CD4-positive, CD25-positive, alpha-beta regulatory T cell (primary cell): ENCODE results near the gene PC. TPM values are rescaled to one million over a fixed set of nuclear protein-coding genes. Genes with fewer than 3 reads are reported as not detected.

ENCODE experiments used
- ATAC-seq, 2 donors: fragments of 150-1000 bp; cut with Tn5 transposase; one replicate each; pipeline ENCODE4 v1.10.0; 2021; ENCODE audit warnings: low read depth in 2 of 2, moderate number of reproducible peaks in 2 of 2, moderate library complexity in 1 of 2
- DNase-seq, 3 donors: peaks; one replicate each; pipeline versions ENCODE4 v3.0.0 to v3.0.0-alpha.2; 2012 to 2022; ENCODE audit warnings: mixed read lengths in 1 of 3
- H3K27ac ChIP-seq: one replicate; pipeline ENCODE4 v1.7.0; 2013; ENCODE audit warnings: mild to moderate bottlenecking, low read length; ENCODE audit not compliant: insufficient read depth, poor library complexity, severe bottlenecking
- H3K27me3 ChIP-seq: one replicate; pipeline ENCODE4 v1.7.0; 2013; ENCODE audit warnings: low read length; ENCODE audit not compliant: control insufficient read depth, insufficient read depth
- H3K36me3 ChIP-seq: one replicate; pipeline ENCODE4 v1.7.0; 2013; ENCODE audit warnings: mild to moderate bottlenecking, low read length, moderate library complexity; ENCODE audit not compliant: control insufficient read depth, insufficient read depth
- H3K4me1 ChIP-seq: 2 replicates; pipeline ENCODE4 v1.7.0; 2013; ENCODE audit warnings: mild to moderate bottlenecking, low read length; ENCODE audit not compliant: insufficient read depth, control insufficient read depth, poor library complexity, severe bottlenecking
- H3K4me3 ChIP-seq: one replicate; pipeline ENCODE4 v1.7.0; 2013; ENCODE audit warnings: low read depth, mild to moderate bottlenecking, low read length, moderate library complexity
- H3K9me3 ChIP-seq, 2 experiments: 1 replicate in 1 of 2; 2 replicates in 1 of 2; pipeline ENCODE4 v1.7.0; 2013; ENCODE audit warnings: low read length in 2 of 2, mild to moderate bottlenecking in 1 of 2, moderate library complexity in 1 of 2; ENCODE audit not compliant: control insufficient read depth in 2 of 2
- H3K27ac Mint-ChIP-seq, 3 donors: one replicate each; pipeline ENCODE4 v1.8.0; 2020 to 2022; ENCODE audit warnings: mild to moderate bottlenecking in 3 of 3, mixed read lengths in 3 of 3, moderate library complexity in 2 of 3
- H3K27me3 Mint-ChIP-seq: one replicate; pipeline ENCODE4 v1.8.0; 2022; ENCODE audit warnings: mild to moderate bottlenecking, mixed read lengths
- H3K36me3 Mint-ChIP-seq: one replicate; pipeline ENCODE4 v1.8.0; 2020; ENCODE audit warnings: mixed read lengths
- H3K4me1 Mint-ChIP-seq, 4 donors: one replicate each; pipeline ENCODE4 v1.8.0; 2020 to 2022; ENCODE audit warnings: mixed read lengths in 4 of 4, mild to moderate bottlenecking in 1 of 4
- H3K4me3 Mint-ChIP-seq, 4 donors: one replicate each; pipeline ENCODE4 v1.8.0; 2020 to 2022; ENCODE audit warnings: mild to moderate bottlenecking in 4 of 4, mixed read lengths in 4 of 4, moderate library complexity in 3 of 4
- H3K9me3 Mint-ChIP-seq, 7 donors: one replicate each; pipeline ENCODE4 v1.8.0; 2020 to 2022; ENCODE audit warnings: mixed read lengths in 7 of 7, mild to moderate bottlenecking in 3 of 7, moderate library complexity in 2 of 7
- polyA plus RNA-seq, 4 donors: library from polyadenylated mRNA; unstranded; fragments of 300-500 nt; fragmentation: Illumina TruSeq; gene quantifications; one replicate each; pipeline ENCODE4 v1.2.3, GENCODE V29; 2021
- total RNA-seq: library from RNA; stranded (reverse); gene quantifications from one replicate; pipeline ENCODE4 v1.2.3, GENCODE V29; 2022

Gene PC
- total and polyA plus RNA-seq, 5 donors from 2014 or later, result 2.0 to 7.4 (median 4.6) TPM

DNA sequence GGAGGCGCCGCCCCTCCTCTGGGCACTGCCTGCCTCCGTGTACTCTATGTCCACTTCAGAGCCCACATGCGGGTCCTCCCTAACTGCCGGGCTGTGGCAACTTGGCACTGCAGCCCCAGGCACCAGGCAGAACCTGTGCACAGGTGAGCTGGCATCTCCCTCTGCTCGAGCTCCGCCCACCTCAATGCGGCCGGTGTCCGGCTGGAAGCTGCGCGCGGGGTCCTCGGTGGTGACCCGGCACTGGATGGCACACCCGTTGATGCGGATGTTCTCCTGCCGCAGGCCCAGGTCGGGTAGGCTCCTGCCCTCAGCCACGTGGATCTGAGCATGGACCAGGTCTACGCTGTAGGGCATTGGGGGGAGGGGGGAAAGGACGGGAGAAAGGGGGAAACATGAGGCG lies 92.2 kb downstream of the PC start:
- no peaks in the 10 kb centered on the region for H3K9me3 Mint-ChIP-seq
- Histone ChIP-seq H3K4me1 (peaks cover 7% of the 10 kb centered on the region), H3K27me3 (no peaks in the 10 kb centered on the region), H3K27ac (no peak overlapping the region), H3K36me3 (no peaks in the 10 kb centered on the region), H3K9me3 (no peaks in the 10 kb centered on the region), H3K4me3 (no peak overlapping the region)
- ATAC-seq (no peak), DNase-seq (no peak)
- H3K27me3 Mint-ChIP-seq, result no peaks in the 10 kb centered on the region
- no peaks in the 10 kb centered on the region for H3K36me3 Mint-ChIP-seq
- H3K4me1 Mint-ChIP-seq, result peaks cover 0 to 13% (median 6%) of the 10 kb centered on the region in 4 donors
- no peak overlapping the region for H3K4me3 Mint-ChIP-seq
- no peak overlapping the region for H3K27ac Mint-ChIP-seq

DNA sequence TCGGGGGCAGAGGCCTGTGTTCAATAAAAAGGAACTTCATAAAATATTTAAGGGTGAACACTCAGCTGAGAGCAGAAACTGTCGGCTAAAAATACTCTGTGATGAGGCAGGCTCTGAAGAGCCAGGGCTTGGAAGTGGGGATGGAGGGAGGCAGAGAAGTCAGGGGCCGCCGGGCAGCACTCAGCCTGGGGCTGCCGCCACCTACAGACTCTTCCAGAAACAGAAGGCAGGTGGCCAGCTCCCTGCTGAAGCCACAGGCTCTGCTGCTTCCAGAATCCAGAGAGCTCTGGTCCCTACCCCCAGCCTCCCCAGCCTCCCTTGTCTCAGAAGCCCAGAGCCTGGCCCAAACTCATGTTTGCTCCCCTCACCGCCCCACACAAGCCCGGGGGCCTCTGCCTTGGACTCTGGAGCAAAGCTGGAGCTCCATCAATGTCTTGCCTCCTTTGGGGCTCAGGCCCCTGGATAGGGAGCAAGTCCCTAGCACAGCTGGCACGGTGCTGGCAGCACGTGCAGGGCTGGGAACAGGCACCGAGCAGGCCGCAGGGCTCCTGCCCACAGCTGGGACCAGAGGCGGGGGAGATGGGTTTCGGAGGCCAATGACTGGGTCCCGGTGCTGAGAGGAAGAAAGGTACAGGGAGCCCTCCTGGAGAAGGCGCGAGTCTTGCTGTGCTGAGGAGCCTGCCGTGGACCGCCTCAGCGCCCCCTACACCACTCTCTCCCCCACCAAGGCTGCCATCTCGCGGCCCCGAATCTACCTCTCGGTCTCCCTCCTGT lies 93.1 kb downstream of the PC start:
- no peak overlapping the region for H3K4me3 ChIP-seq
- no peak for ATAC-seq
- H3K27me3 ChIP-seq, result no peaks in the 10 kb centered on the region
- no peaks in the 10 kb centered on the region for H3K9me3 ChIP-seq
- Mint-ChIP-seq H3K36me3 (no peaks in the 10 kb centered on the region), H3K27ac (no peak overlapping the region), H3K4me1 (peaks cover 0 to 13% (median 6%) of the 10 kb centered on the region in 4 donors), H3K27me3 (no peaks in the 10 kb centered on the region), H3K9me3 (no peaks in the 10 kb centered on the region), H3K4me3 (no peak overlapping the region)
- no peaks in the 10 kb centered on the region for H3K36me3 ChIP-seq
- DNase-seq, result no peak
- no peak overlapping the region for H3K27ac ChIP-seq
- peaks cover 7% of the 10 kb centered on the region for H3K4me1 ChIP-seq

DNA sequence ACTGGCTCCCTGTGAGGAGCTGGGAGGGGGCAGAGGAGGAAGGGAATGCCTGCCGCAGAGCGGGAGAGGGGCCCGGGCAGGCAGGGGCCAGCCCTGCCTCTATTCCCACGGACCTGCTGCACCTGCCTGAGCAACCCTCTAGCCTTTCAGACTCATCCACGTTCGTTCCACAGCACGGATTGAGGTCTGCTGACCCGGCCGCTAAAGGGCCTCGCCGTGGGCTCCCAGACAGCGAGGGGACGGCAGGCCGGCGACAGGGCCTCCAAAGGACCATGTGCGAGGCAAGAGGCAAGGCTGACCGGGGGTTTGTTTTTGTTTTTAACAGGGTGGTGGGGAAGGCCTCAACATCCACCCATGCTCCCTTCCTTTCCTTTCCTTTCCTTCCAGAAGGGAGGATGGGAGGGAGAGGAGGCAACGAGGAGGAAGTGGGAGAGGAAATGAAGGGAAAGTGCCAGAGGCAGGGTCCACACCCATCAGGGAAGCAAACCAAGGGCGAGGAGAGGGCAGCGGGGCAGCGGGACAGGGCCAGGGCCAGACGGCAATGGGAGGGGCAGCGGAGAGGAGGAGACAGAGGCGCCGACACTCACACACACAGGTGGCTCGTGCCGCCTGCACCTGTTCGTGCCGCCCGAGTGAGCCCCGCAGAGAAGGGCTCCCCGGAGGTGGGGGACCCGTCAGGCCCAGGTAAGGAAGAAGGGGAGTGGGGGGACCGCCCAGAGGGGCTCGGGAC lies 93.8 kb downstream of the PC start:
- ATAC-seq, result no peak
- Mint-ChIP-seq H3K9me3 (no peaks in the 10 kb centered on the region), H3K4me3 (no peak overlapping the region), H3K27ac (no peak overlapping the region), H3K4me1 (peaks cover 0 to 11% (median 6%) of the 10 kb centered on the region in 4 donors), H3K36me3 (no peaks in the 10 kb centered on the region), H3K27me3 (no peaks in the 10 kb centered on the region)
- Histone ChIP-seq H3K27ac (no peak overlapping the region), H3K9me3 (no peaks in the 10 kb centered on the region), H3K36me3 (no peaks in the 10 kb centered on the region), H3K27me3 (no peaks in the 10 kb centered on the region), H3K4me3 (no peak overlapping the region), H3K4me1 (peaks cover 7% of the 10 kb centered on the region)
- no peak for DNase-seq

DNA sequence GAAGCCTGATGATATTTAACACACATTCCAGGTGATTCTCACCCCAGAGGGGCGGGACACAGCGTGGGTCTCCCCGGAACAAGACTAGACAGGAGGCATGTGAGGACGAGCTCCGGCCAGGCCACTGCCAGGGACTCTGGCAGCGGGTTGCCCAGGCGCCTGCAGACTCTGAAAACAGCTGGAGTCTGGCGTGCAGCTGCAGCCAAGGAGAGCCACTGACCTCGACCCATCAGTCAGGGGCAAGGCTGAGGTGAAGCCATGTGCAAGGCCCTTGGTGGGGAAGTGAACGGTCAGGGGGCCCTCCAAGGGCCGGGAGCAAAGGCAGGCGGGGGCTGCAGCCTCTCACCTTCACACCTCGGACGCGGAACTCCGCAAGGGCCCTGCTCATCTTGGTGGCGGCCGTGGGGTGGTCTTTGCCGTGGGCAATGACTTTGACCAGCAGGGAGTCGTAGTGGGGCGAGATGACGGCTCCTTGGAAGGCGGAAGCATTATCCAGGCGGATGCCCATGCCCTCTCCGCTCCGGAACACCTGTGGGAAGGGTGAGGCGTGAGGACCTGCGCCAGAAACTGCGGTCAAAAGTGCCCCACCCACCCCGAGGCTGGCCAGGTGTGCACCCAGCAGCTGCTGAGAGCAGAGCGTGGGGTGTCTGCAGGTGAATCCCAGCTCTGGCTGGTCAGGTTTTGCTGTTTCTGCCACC lies 94.6 kb downstream of the PC start:
- no peak overlapping the region for H3K4me3 Mint-ChIP-seq
- no peaks in the 10 kb centered on the region for H3K27me3 Mint-ChIP-seq
- H3K4me1 Mint-ChIP-seq, result peaks cover 0 to 4% (median 2%) of the 10 kb centered on the region in 4 donors
- H3K9me3 Mint-ChIP-seq, result no peaks in the 10 kb centered on the region
- H3K27ac ChIP-seq, result no peak overlapping the region
- no peak for ATAC-seq
- no peaks in the 10 kb centered on the region for H3K36me3 Mint-ChIP-seq
- DNase-seq, result no peak
- peaks cover 1% of the 10 kb centered on the region for H3K4me1 ChIP-seq
- H3K9me3 ChIP-seq, result no peaks in the 10 kb centered on the region
- no peaks in the 10 kb centered on the region for H3K27me3 ChIP-seq
- H3K27ac Mint-ChIP-seq, result no peak overlapping the region
- no peak overlapping the region for H3K4me3 ChIP-seq
- H3K36me3 ChIP-seq, result no peaks in the 10 kb centered on the region

DNA sequence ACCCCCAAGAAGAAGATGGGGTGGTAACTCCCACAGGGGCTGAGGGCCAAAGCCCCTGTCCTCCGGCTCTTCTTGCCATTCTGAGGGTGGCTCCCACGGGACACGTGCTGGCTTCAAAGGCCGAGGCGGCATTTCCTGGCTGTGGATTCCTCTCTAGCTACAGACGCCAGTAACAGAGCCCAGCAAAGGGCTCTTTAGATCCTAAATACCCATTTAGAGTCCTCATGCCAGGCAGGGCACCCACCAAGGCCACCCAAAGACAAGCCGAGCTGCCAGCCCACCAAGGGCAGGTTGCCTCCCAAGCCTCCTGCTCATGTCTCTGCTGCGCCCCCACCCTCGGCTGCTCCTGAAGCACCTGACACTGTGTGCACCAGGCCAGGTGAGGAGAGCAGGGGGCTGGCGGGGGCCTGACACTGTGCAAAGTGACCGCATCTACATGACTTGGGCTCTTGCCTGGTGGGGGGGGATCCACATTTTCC lies 95.6 kb downstream of the PC start:
- Histone ChIP-seq H3K4me3 (no peak overlapping the region), H3K27ac (no peak overlapping the region), H3K9me3 (no peaks in the 10 kb centered on the region), H3K36me3 (no peaks in the 10 kb centered on the region), H3K27me3 (no peaks in the 10 kb centered on the region), H3K4me1 (peaks cover 1% of the 10 kb centered on the region)
- H3K27ac Mint-ChIP-seq, result no peak overlapping the region
- no peaks in the 10 kb centered on the region for H3K4me1 Mint-ChIP-seq
- no peaks in the 10 kb centered on the region for H3K27me3 Mint-ChIP-seq
- ATAC-seq (no peak), DNase-seq (no peak)
- H3K36me3 Mint-ChIP-seq, result no peaks in the 10 kb centered on the region
- H3K4me3 Mint-ChIP-seq, result peak overlapping the region in 1 of 4 donors; percentile 63
- no peaks in the 10 kb centered on the region for H3K9me3 Mint-ChIP-seq

DNA sequence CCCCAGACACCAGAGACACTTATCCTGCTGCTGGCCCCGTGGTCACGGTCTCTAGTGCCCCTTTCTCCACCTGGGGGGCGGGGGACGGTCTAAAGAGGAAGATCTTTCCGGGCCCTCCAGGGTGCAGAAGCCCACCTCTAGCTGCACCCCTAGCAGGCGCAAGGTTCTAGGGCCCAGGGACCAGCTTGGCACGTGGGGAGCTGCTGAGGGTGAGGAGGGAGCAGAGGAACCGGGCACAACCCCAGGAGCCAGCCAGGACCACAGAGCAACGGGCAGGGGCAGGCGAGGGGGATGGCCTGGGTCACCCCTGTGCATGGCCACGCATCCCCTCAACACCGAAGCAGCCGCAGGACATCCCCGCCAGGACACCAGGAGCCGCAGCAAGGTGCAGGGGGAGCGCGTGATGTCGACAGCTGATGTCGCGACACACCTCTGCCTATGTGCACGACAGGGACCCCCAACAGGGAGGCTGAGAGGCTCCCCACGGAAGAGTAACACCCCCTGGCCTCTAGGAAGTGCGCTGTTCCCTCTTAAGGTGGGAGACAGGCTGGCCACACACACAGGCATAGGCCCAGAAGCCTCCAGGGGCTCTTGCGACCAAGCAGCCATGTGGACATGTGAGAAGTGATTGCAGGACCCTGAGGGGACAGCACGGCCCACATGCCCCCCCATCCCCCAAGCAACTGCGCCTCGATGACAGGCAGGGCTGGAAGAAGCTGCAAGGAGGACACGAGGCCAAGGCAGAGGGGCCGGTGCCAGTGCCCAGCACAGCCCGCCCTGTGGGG lies 96.2 kb downstream of the PC start:
- H3K4me1 ChIP-seq, result peaks cover 7% of the 10 kb centered on the region
- no peak overlapping the region for H3K27ac ChIP-seq
- H3K9me3 ChIP-seq, result no peaks in the 10 kb centered on the region
- no peaks in the 10 kb centered on the region for H3K36me3 ChIP-seq
- H3K27me3 ChIP-seq, result no peaks in the 10 kb centered on the region
- H3K27ac Mint-ChIP-seq, result no peak overlapping the region
- H3K4me3 ChIP-seq, result no peak overlapping the region
- ATAC-seq, result no peak
- no peak overlapping the region for H3K4me3 Mint-ChIP-seq
- H3K27me3 Mint-ChIP-seq, result no peaks in the 10 kb centered on the region
- no peaks in the 10 kb centered on the region for H3K4me1 Mint-ChIP-seq
- no peak for DNase-seq
- no peaks in the 10 kb centered on the region for H3K9me3 Mint-ChIP-seq
- no peaks in the 10 kb centered on the region for H3K36me3 Mint-ChIP-seq

DNA sequence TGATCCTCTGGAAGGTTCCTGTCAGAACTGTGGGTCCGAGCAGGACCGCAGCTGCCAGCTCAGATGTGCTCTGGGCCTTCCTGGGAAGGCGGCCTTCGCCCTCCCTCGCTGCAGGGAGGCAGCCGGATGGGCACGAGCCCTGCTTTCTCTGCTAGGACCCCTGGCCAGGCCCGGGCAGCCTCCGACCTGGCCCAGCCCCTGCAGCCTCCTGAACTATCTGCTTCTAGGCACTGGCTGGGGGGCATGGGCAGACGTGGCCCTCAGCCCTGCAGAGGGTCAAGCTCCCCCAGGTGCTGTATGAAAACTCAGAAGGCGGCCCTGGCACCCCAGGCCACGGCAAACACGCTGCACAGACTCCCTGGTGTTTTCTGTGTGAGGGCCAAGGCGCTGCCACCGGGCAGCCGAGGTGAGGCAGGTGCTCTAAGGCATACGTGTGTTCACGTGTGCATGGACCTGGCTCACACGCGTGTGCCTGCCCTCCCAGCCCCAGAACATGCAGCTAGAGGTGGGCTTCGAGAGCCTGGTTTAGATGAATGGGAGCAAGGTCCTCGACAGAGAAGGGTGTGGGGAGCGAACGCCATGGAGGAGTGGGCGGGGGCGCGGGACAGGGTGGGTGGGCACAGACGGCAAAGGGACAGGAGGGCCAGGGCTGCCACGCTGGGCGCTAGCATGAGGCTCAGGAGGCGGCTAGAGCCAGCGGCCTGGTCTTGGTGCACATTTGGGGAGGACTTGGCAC lies 97.0 kb downstream of the PC start:
- no peak overlapping the region for H3K4me3 Mint-ChIP-seq
- DNase-seq (no peak), ATAC-seq (no peak)
- no peaks in the 10 kb centered on the region for H3K27me3 Mint-ChIP-seq
- Histone ChIP-seq H3K27me3 (no peaks in the 10 kb centered on the region), H3K9me3 (no peaks in the 10 kb centered on the region), H3K36me3 (no peaks in the 10 kb centered on the region), H3K27ac (no peak overlapping the region), H3K4me1 (peaks cover 7% of the 10 kb centered on the region), H3K4me3 (no peak overlapping the region)
- H3K4me1 Mint-ChIP-seq, result no peaks in the 10 kb centered on the region
- H3K27ac Mint-ChIP-seq, result no peak overlapping the region
- no peaks in the 10 kb centered on the region for H3K36me3 Mint-ChIP-seq
- H3K9me3 Mint-ChIP-seq, result no peaks in the 10 kb centered on the region
